PFSK-1 (cell line): ENCODE results near the gene PMS1.

ENCODE experiments used
- POLR2AphosphoS5 ChIP-seq: IDR thresholded peaks from 2 replicates; pipeline ENCODE4 v1.6.1; 2012; ENCODE audit warnings: low read depth, mild to moderate bottlenecking, control low read depth, low read length, moderate library complexity
- REST ChIP-seq, 2 experiments: IDR thresholded peaks; 2 replicates each; pipeline versions ENCODE4 v1.6.1 to v1.8.0; 2011 to 2012; ENCODE audit warnings: low read depth in 2 of 2, low read length in 2 of 2, control low read depth in 1 of 2, inconsistent platforms in 1 of 2, mild to moderate bottlenecking in 1 of 2, moderate library complexity in 1 of 2; ENCODE audit not compliant: insufficient read depth in 1 of 2

- TF ChIP-seq POLR2AphosphoS5, result no peak
- no peak for TF ChIP-seq REST (IDR thresholded peaks at IDR 0.05; ENCODE audit: insufficient read depth in 1 of 2, low read depth in 2 of 2, low read length in 2 of 2)
These were observed 7.2 kb downstream of the PMS1 start for GRCh38 chr2:189791338-189792042.
